WTC11 (cell line): Measurements from ENCODE around the gene GLT6D1. TPM values are rescaled to one million over a fixed set of nuclear protein-coding genes. Genes with fewer than 3 reads are reported as not detected.

ENCODE experiments used
- ATAC-seq: fragments of 200-7000 bp; cut with Tn5 transposase; 2 replicates; pipeline ENCODE4 v1.10.0; 2021; ENCODE audit warnings: mild to moderate bottlenecking, moderate library complexity
- CTCF ChIA-PET: fragments of 300-600 bp; sonication (Branson Sonifier 250); formaldehyde crosslinking; loops from one replicate; lab custom pipeline; 2021; ENCODE audit warnings: antibody characterized with exemption; lab: Charles Lee
- POLR2A ChIA-PET: fragments of 350-600 bp; sonication (Branson Sonifier 250); formaldehyde crosslinking; loops from one replicate; lab custom pipeline; 2021; ENCODE audit warnings: antibody characterized with exemption; lab: Charles Lee
- DNase-seq: peaks from one replicate; pipeline ENCODE4 v3.0.0; 2021; ENCODE audit warnings: low spot score
- H3K27ac Mint-ChIP-seq: 2 replicates; pipeline ENCODE4 v1.8.0; 2021; ENCODE audit warnings: mixed read lengths
- H3K27me3 Mint-ChIP-seq: 2 replicates; pipeline ENCODE4 v1.8.0; 2021; ENCODE audit warnings: low read depth, mild to moderate bottlenecking, moderate library complexity, mixed read lengths
- H3K36me3 Mint-ChIP-seq: 2 replicates; pipeline ENCODE4 v1.8.0; 2021; ENCODE audit warnings: mixed read lengths
- H3K4me1 Mint-ChIP-seq: 2 replicates; pipeline ENCODE4 v1.8.0; 2022; ENCODE audit warnings: mixed read lengths
- H3K4me3 Mint-ChIP-seq: 2 replicates; pipeline ENCODE4 v1.8.0; 2021; ENCODE audit warnings: mild to moderate bottlenecking, moderate library complexity, mixed read lengths
- H3K9me3 Mint-ChIP-seq: 2 replicates; pipeline ENCODE4 v1.8.0; 2021; ENCODE audit warnings: mixed read lengths
- AFF4 ChIP-seq: sonication (generic); formaldehyde crosslinking; IDR thresholded peaks from 2 replicates; pipeline ENCODE4 v1.8.1; 2023; ENCODE audit warnings: mild to moderate bottlenecking, missing genetic modification reagents, borderline replicate concordance
- ATF2 ChIP-seq: sonication (generic); formaldehyde crosslinking; IDR thresholded peaks from 2 replicates; pipeline ENCODE4 v1.8.1; 2022; ENCODE audit warnings: low read depth, missing genetic modification reagents, borderline replicate concordance
- CREB1 ChIP-seq: sonication (generic); formaldehyde crosslinking; IDR thresholded peaks from 2 replicates; pipeline ENCODE4 v1.8.0; 2023; ENCODE audit warnings: mild to moderate bottlenecking, missing genetic modification reagents
- E2F5 ChIP-seq: sonication (generic); formaldehyde crosslinking; IDR thresholded peaks from 2 replicates; pipeline ENCODE4 v1.8.1; 2022; ENCODE audit warnings: mild to moderate bottlenecking, moderate library complexity, missing genetic modification reagents
- FOXJ3 ChIP-seq: sonication (generic); formaldehyde crosslinking; IDR thresholded peaks from 2 replicates; pipeline ENCODE4 v1.9.0; 2021; ENCODE audit warnings: missing genetic modification reagents, mild to moderate bottlenecking, borderline replicate concordance
- GABPB1 ChIP-seq: sonication (generic); formaldehyde crosslinking; IDR thresholded peaks from 2 replicates; pipeline ENCODE4 v1.8.1; 2023; ENCODE audit warnings: mild to moderate bottlenecking, missing genetic modification reagents
- JAZF1 ChIP-seq: fragments of 250-450 bp; sonication (Bioruptor Pico); IDR thresholded peaks from 2 replicates; pipeline ENCODE4 v1.9.0; 2021; ENCODE audit warnings: moderate library complexity, mild to moderate bottlenecking, inconsistent platforms
- JUN ChIP-seq: sonication (generic); formaldehyde crosslinking; IDR thresholded peaks from 2 replicates; pipeline ENCODE4 v1.8.0; 2023; ENCODE audit warnings: mild to moderate bottlenecking, missing genetic modification reagents
- KAT7 ChIP-seq: sonication (generic); formaldehyde crosslinking; IDR thresholded peaks from 2 replicates; pipeline ENCODE4 v1.8.1; 2023; ENCODE audit warnings: missing genetic modification reagents, mild to moderate bottlenecking, borderline replicate concordance
- MAX ChIP-seq: sonication (generic); formaldehyde crosslinking; IDR thresholded peaks from 2 replicates; pipeline ENCODE4 v1.8.0; 2022; ENCODE audit warnings: mild to moderate bottlenecking, missing genetic modification reagents
- MYBL2 ChIP-seq: sonication (generic); formaldehyde crosslinking; IDR thresholded peaks from 2 replicates; pipeline ENCODE4 v1.8.1; 2023; ENCODE audit warnings: mild to moderate bottlenecking, moderate library complexity, missing genetic modification reagents
- NFE2L1 ChIP-seq: sonication (generic); formaldehyde crosslinking; IDR thresholded peaks from 2 replicates; pipeline ENCODE4 v1.8.1; 2023; ENCODE audit warnings: missing genetic modification reagents
- NR2C2 ChIP-seq: sonication (generic); formaldehyde crosslinking; IDR thresholded peaks from 2 replicates; pipeline ENCODE4 v1.8.0; 2022; ENCODE audit warnings: mild to moderate bottlenecking, missing genetic modification reagents
- TP53 ChIP-seq: sonication (generic); formaldehyde crosslinking; IDR thresholded peaks from 2 replicates; pipeline ENCODE4 v1.8.1; 2023; ENCODE audit warnings: mild to moderate bottlenecking, missing genetic modification reagents
- USF2 ChIP-seq: sonication (generic); formaldehyde crosslinking; IDR thresholded peaks from 2 replicates; pipeline ENCODE4 v1.8.1; 2023; ENCODE audit warnings: mild to moderate bottlenecking, missing genetic modification reagents, moderate library complexity
- ZBTB43 ChIP-seq: sonication (generic); formaldehyde crosslinking; IDR thresholded peaks from 2 replicates; pipeline ENCODE4 v1.8.1; 2023; ENCODE audit warnings: mild to moderate bottlenecking, missing genetic modification reagents
- ZNF263 ChIP-seq: sonication (generic); formaldehyde crosslinking; IDR thresholded peaks from 2 replicates; pipeline ENCODE4 v1.8.1; 2022; ENCODE audit warnings: low read depth, mild to moderate bottlenecking, moderate library complexity, missing genetic modification reagents
- ZNF317 ChIP-seq: sonication (generic); formaldehyde crosslinking; IDR thresholded peaks from 2 replicates; pipeline ENCODE4 v1.8.1; 2023; ENCODE audit warnings: low read depth, mild to moderate bottlenecking, moderate library complexity, missing genetic modification reagents, borderline replicate concordance
- ZNF423 ChIP-seq: fragments of 250-450 bp; sonication (Bioruptor Pico); IDR thresholded peaks from 2 replicates; pipeline ENCODE4 v2.1.2; 2022; ENCODE audit warnings: mild to moderate bottlenecking, moderate library complexity
- ZNF532 ChIP-seq: fragments of 250-450 bp; sonication (Bioruptor Pico); IDR thresholded peaks from 2 replicates; pipeline ENCODE4 v1.9.0; 2021; ENCODE audit warnings: mild to moderate bottlenecking, borderline replicate concordance
- total RNA-seq: library from RNA; stranded (reverse); gene quantifications from 3 replicates; pipeline ENCODE4 v1.2.3, GENCODE V29; 2021

The GLT6D1 gene
- total RNA-seq, 1 experiment from 2014 or later: 0.37 TPM

GRCh38 chr9:135612981-135613910 is 26.1 kb downstream of the GLT6D1 start:
- no peaks in the 10 kb centered on the region; the same call in 1 of the 2 replicates for H3K27me3 Mint-ChIP-seq
- ChIA-PET POLR2A (no interaction called here), CTCF (interaction anchor here (1.2 kb wide), 1 partner anchor 10 kb away, joined by 5 read pairs; no protein-coding TSS in a partner anchor)
- 0 out of 2 replicates have a peak, but pooled peaks cover 3% of the 10 kb centered on the region for H3K4me1 Mint-ChIP-seq
- no peak for ATAC-seq
- no peak for DNase-seq
- no peak for TF ChIP-seq NR2C2 (CRISPR knock-in tag)
- no peak for TF ChIP-seq ZNF423
- no peak for TF ChIP-seq GABPB1
- TF ChIP-seq USF2 (CRISPR knock-in tag): no peak
- no peak for TF ChIP-seq ATF2 (CRISPR knock-in tag)
- no peak for TF ChIP-seq ZNF317 (CRISPR knock-in tag)
- no peak for TF ChIP-seq FOXJ3 (CRISPR knock-in tag)
- no peak for TF ChIP-seq NFE2L1 (CRISPR knock-in tag)
- no peak overlapping the region for H3K4me3 Mint-ChIP-seq
- peaks cover 25% of the 10 kb centered on the region for H3K9me3 Mint-ChIP-seq
- H3K36me3 Mint-ChIP-seq: peaks cover 10% of the 10 kb centered on the region
- no peak overlapping the region for H3K27ac Mint-ChIP-seq

GRCh38 chr9:135612437-135612836 is 26.9 kb downstream of the GLT6D1 start:
- Mint-ChIP-seq H3K27ac (no peak overlapping the region), H3K27me3 (no peaks in the 10 kb centered on the region; the same call in 1 of the 2 replicates), H3K36me3 (peaks cover 10% of the 10 kb centered on the region), H3K4me1 (0 out of 2 replicates have a peak, but pooled peaks cover 3% of the 10 kb centered on the region), H3K9me3 (peaks cover 25% of the 10 kb centered on the region), H3K4me3 (no peak overlapping the region)
- no peak for DNase-seq
- ChIA-PET CTCF (interaction anchor here (1.2 kb wide), 1 partner anchor 9 kb away, joined by 5 read pairs; no protein-coding TSS in a partner anchor), POLR2A (no interaction called here)
- no peak for ATAC-seq
- no peak for TF ChIP-seq NR2C2 (CRISPR knock-in tag)
- no peak for TF ChIP-seq ZNF532 (CRISPR knock-in tag)
- no peak for TF ChIP-seq ZNF263 (CRISPR knock-in tag)
- TF ChIP-seq CREB1: no peak
- no peak for TF ChIP-seq AFF4
- TF ChIP-seq ZNF423: no peak
- no peak for TF ChIP-seq TP53 (CRISPR knock-in tag)
- TF ChIP-seq KAT7 (CRISPR knock-in tag): no peak
- TF ChIP-seq JAZF1 (CRISPR knock-in tag): no peak
- TF ChIP-seq JUN (CRISPR knock-in tag): no peak
- TF ChIP-seq ZBTB43 (CRISPR knock-in tag): no peak
- TF ChIP-seq MAX (CRISPR knock-in tag): no peak
- no peak for TF ChIP-seq E2F5 (CRISPR knock-in tag)
- no peak for TF ChIP-seq MYBL2 (CRISPR knock-in tag)
